Measurements from ENCODE around the gene ZNF783.
"Not testable (repeated sequence)": the region's sequence is repeated elsewhere in the genome, so short reads cannot be mapped to it uniquely, and the experiment has no call there.

ZNF783 gene

GRCh38 chr7:149329265-149329664 is 67.3 kb downstream of the ZNF783 start:
- DNase-seq (ENCODE audit: low read depth in 4 of 4, low spot score in 1 of 4), result no peak

GRCh38 chr7:149329766-149330334 is 67.9 kb downstream of the ZNF783 start:
- no peak for DNase-seq (ENCODE audit: low read depth in 4 of 4, low spot score in 1 of 4)

DNA sequence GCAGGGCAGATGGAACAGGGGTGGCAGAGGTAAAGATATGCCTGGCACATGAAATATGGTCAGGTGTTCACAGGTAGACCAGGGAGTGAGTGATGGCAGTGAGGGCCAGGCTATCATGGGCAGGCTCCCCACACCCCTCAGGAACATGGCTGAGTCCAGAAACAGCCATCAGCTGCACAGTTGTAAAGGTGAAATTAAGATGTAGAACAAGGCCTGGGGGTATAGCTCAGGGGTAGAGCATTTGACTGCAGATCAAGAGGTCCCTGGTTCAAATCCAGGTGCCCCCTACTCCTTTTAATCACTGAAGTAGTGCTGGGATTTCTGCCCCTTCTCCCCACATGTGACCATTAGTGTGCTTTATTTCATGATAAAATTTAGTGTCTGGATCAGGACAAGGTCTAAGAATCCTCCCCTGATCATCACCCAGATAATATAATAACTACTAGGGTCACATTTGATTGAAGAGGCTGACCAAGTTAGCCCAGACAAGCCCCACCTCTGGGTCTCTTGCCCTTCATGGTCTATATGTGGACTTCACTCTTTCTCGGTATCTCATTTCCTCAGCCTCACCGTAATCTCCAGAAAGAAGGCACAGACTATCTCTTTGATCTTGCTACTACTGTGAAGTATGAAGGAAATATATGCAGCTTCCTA is 69.0 kb downstream of the ZNF783 start:
- no peak for DNase-seq (ENCODE audit: low read depth in 4 of 4, low spot score in 1 of 4)

GRCh38 chr7:149332602-149333320 is 70.8 kb downstream of the ZNF783 start:
- not testable (repeated sequence) for DNase-seq (ENCODE audit: low read depth in 4 of 4, low spot score in 1 of 4)

DNA sequence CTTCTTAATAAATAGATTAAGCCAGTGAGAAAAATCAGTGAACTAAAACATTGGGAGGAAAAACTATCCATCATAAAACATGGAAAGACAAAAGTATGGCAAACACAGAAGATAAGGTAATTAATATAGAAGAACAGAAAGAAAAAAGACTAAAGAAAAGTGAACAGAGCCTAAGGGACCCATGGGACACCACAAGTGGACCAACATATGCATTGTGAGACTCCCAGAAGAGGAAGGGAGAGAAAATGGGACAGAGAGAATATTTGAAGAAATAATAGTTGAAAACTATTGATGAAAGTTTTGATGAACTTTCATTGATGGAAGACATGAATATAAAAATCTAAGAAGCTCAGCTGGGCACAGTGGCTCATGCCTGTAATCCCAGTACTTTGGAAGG is 71.3 kb downstream of the ZNF783 start:
- DNase-seq (ENCODE audit: low read depth in 4 of 4, low spot score in 1 of 4), result no peak

DNA sequence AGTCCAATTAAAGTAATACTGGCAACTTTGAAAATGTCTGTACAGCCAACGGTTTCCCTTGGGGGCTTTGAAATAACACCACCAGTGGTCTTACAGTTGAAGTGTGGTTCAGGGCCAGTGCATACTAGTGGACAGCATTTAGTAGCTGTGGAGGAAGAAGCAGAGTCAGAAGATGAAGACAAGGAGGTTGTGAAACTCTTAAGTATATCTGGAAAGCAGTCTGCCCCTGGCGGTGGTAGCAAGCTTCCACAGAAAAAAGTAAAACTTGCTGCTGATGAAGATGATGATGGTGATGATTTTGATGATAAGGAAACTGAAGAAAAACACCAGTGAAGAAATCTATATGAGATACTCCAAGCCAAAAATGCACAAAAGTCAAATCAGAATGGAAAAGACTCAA is 72.2 kb downstream of the ZNF783 start:
- DNase-seq (ENCODE audit: low read depth in 4 of 4, low spot score in 1 of 4), result no peak
